ENCODE measurements around the gene PSMD3. TPM values are rescaled to one million over a fixed set of nuclear protein-coding genes. Genes with fewer than 3 reads are reported as not detected.

Gene PSMD3
- total RNA-seq, 4 donors from 2014 or later: 65.2 to 87.9 (median 73.7) TPM

DNA sequence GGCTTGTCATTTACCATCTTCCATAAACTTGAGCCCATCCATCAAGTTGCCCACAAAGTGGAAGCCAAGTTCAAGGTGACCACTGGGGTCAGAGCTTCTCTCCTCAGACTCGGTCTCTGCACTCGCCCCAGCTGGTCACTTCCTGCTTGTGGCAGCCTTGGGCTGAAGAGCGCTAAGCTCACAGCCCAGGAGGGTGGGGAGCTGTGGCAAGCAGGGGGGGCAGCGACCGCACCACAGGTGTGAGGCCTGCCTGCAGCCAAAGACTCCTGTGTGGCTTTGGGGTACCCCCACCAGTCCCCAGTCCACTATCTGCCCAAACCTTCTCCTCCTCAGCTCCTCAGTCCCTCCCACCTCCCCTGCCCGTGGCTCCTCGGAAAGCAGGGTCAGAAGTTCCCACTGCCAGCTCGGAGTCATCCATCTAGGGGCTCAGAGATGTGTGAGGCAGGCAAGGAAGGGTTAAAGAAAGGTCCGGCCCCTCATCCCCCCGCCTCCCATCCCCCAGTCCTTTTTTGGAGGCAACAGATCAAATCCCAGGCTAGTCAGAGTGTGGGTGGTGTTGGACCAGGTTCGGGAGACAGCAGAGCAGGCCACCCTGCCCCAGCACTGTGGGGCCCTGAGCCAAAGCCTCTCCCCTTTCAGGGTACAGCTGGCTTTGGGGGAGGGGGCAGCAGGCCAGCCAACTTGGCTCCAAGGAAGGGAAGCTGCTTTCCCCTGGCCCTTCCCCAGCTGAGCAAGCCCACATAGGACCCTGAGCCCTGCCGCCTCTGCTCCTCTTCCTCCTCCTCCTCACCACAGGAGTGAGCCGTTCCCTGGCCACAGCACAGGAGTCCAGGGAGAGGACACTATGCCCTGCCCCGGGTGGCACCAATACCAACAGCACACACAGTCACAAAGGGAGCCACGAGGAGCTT is 37.9 kb downstream of the PSMD3 start:
- H3K4me1 ChIP-seq: peaks cover 0 to 30% (median 4%) of the 10 kb centered on the region in 4 donors
- DNase-seq: no peak
- TF ChIP-seq, protein P1, sequence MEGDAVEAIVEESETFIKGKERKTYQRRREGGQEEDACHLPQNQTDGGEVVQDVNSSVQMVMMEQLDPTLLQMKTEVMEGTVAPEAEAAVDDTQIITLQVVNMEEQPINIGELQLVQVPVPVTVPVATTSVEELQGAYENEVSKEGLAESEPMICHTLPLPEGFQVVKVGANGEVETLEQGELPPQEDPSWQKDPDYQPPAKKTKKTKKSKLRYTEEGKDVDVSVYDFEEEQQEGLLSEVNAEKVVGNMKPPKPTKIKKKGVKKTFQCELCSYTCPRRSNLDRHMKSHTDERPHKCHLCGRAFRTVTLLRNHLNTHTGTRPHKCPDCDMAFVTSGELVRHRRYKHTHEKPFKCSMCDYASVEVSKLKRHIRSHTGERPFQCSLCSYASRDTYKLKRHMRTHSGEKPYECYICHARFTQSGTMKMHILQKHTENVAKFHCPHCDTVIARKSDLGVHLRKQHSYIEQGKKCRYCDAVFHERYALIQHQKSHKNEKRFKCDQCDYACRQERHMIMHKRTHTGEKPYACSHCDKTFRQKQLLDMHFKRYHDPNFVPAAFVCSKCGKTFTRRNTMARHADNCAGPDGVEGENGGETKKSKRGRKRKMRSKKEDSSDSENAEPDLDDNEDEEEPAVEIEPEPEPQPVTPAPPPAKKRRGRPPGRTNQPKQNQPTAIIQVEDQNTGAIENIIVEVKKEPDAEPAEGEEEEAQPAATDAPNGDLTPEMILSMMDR (IDR thresholded peaks at IDR 0.05): no peak
- no peak for TF ChIP-seq POLR2A (IDR thresholded peaks at IDR 0.05)
- H3K27me3 ChIP-seq: no peaks in the 10 kb centered on the region
- no peak overlapping the region for H3K4me3 ChIP-seq
- H3K9me3 ChIP-seq: no peaks in the 10 kb centered on the region
- H3K36me3 ChIP-seq: peaks cover 0 to 43% (median 0%) of the 10 kb centered on the region in 3 donors
- H3K27ac ChIP-seq: peak overlapping the region in 2 of 4 donors; percentile 17 to 49

DNA sequence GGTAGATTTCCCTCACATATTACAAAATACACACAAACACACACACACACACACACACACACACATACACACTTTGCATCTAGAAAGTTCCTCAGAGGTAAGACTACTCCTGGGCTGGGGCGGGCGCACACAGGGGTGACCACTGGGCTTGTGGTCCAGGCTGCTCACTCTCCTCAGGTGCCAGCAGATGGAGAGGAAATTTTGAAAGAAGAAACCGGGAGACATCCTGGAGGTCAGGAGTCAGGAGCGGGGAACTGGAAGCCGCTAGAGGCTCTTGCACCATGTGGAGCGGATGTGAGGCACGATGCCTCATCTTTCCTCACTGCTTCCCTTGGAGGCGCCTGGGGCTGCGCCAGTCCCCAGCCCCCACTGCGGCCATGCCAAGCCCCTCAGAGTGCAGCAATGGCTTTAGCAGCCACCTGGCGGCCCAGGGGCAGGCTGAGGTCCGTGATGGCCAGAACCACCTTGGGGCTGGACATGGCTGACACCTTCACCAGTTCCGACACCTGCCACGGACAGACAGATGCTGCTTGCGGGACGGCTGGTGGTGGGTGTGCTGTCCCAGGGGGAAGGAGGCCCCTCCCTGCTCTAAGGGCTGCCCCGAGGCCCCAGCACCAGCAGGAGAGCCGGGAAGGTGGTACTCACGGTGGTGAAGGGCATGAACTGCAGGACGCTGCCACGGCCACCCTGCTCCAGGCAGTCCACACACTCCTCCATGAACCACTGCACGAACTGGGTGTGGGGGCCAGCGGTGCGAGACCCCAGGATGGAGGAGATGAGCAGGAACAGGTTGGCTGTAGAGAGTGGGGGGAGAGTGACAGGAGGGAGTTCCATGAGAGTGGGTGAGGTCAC is 38.8 kb downstream of the PSMD3 start:
- TF ChIP-seq, protein P1 (IDR thresholded peaks at IDR 0.05): no peak
- no peak for TF ChIP-seq POLR2A (IDR thresholded peaks at IDR 0.05)
- DNase-seq: no peak
- H3K36me3 ChIP-seq: peaks cover 0 to 45% (median 0%) of the 10 kb centered on the region in 3 donors
- peaks cover 0 to 21% (median 4%) of the 10 kb centered on the region in 4 donors for H3K4me1 ChIP-seq
- H3K27me3 ChIP-seq: no peaks in the 10 kb centered on the region
- no peak overlapping the region for H3K27ac ChIP-seq
- no peaks in the 10 kb centered on the region for H3K9me3 ChIP-seq
- no peak overlapping the region for H3K4me3 ChIP-seq

DNA sequence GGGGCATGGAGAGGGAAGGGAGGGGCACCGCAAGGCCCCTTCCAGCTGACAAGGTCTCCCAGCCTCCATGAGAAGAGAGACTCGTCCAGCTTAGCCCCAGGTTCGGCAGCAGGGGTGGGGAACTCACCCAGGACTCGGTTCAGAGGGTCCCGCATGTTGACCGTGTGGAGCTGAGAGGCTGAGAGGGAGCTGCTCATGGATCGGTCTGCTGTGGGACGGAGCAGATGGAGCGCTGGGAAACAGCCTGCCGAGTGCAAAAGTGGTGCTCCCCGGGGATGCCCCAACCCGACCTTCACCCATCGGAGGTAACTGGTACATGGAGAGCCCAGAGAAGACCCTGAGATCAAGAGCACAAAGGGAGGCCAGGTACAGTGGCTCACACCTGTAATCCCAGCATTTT is 39.5 kb downstream of the PSMD3 start:
- TF ChIP-seq, protein P1 (IDR thresholded peaks at IDR 0.05): no peak
- no peak for TF ChIP-seq POLR2A (IDR thresholded peaks at IDR 0.05)
- H3K27me3 ChIP-seq: no peaks in the 10 kb centered on the region
- H3K27ac ChIP-seq: no peak overlapping the region
- H3K9me3 ChIP-seq: no peaks in the 10 kb centered on the region
- peaks cover 0 to 13% (median 1%) of the 10 kb centered on the region in 4 donors for H3K4me1 ChIP-seq
- no peak overlapping the region for H3K4me3 ChIP-seq
- DNase-seq: no peak
- H3K36me3 ChIP-seq: peaks cover 0 to 53% (median 0%) of the 10 kb centered on the region in 3 donors

DNA sequence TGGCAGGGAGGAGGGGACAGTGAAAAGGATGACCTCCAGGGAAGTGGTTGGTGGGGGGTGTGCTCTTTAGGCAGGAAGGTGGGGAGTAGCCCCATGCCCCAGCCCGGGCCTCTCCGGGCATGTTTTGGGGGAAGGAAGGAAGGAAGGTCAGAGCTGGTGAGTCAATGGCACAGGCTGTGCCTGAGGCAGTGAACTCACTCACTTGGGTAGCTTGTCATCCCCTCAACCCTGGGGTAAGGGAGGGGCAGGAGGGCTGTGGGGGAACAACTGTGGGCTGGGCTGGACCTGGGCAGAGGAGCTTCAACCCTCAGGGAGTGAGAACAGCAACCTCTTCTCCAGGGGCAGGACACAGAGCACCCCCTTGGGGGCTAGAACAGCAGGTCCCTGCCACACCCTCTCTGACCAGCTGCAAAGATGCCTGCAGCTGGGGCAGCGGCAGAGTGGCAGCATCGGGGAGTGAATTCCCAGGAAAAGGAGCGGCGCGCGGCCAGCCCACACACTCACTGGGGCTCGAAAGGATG is 40.9 kb downstream of the PSMD3 start:
- H3K27ac ChIP-seq: no peak overlapping the region
- DNase-seq: no peak
- TF ChIP-seq, protein P1 (IDR thresholded peaks at IDR 0.05): no peak
- TF ChIP-seq POLR2A (IDR thresholded peaks at IDR 0.05): no peak
- peaks cover 0 to 7% (median 0%) of the 10 kb centered on the region in 4 donors for H3K4me1 ChIP-seq
- peaks cover 0 to 66% (median 0%) of the 10 kb centered on the region in 3 donors for H3K36me3 ChIP-seq
- H3K4me3 ChIP-seq: no peak overlapping the region
- H3K27me3 ChIP-seq: no peaks in the 10 kb centered on the region
- H3K9me3 ChIP-seq: no peaks in the 10 kb centered on the region

DNA sequence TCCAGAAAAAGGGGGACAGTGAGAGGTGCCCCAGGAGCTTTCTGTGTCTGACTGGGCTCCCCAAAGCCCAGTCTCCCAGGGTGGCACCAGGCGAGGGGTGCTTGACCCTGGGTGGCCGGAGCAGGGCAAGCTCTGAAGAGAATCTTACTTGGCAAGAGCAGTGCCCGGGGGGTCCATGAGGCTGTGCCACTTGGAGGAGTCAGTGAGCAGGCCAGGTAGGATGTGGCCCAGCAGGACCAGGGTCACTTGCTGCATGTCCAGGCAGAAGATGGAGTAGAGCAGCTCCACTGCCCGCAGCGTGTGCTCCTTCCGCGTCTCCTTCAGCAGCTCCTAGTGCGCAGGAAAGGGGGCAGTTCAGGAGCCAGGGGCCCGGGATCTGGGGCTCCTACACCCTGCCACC is 41.9 kb downstream of the PSMD3 start:
- no peak for DNase-seq
- Histone ChIP-seq H3K27me3 (no peaks in the 10 kb centered on the region), H3K36me3 (peaks cover 0 to 69% (median 0%) of the 10 kb centered on the region in 3 donors), H3K4me1 (peaks cover 0 to 12% (median 1%) of the 10 kb centered on the region in 4 donors), H3K9me3 (no peaks in the 10 kb centered on the region), H3K27ac (no peak overlapping the region), H3K4me3 (no peak overlapping the region)
- TF ChIP-seq, protein P1 (IDR thresholded peaks at IDR 0.05): no peak
- no peak for TF ChIP-seq POLR2A (IDR thresholded peaks at IDR 0.05)

All from Peyer's patch (tissue), 4 donors.